GM06990 (cell line): ENCODE measurements around the gene SEC16A.

Experiments used
- DNase-seq: peaks from one replicate; pipeline ENCODE4 v3.0.0-alpha.2; 2011; ENCODE audit not compliant: insufficient read length; ENCODE audit errors: extremely low read depth
- H3K27me3 ChIP-seq: replicated peaks from 2 replicates; pipeline ENCODE4 v1.6.0; 2011; ENCODE audit warnings: low read length; ENCODE audit not compliant: control insufficient read depth, insufficient read depth
- H3K36me3 ChIP-seq: 2 replicates; pipeline ENCODE4 v1.5.1; 2011; ENCODE audit warnings: low read length; ENCODE audit not compliant: control insufficient read depth, insufficient read depth
- H3K4me3 ChIP-seq: replicated peaks from 2 replicates; pipeline ENCODE4 v1.5.1; 2011; ENCODE audit warnings: low read depth, mild to moderate bottlenecking, control low read depth, low read length
- TF ChIP-seq, protein P1 (sequence below): IDR thresholded peaks from 2 replicates; pipeline ENCODE4 v1.5.1; 2011; ENCODE audit warnings: low read length, control low read depth, mild to moderate bottlenecking, inconsistent platforms; ENCODE audit not compliant: insufficient read depth, poor library complexity, severe bottlenecking

SEC16A gene

DNA sequence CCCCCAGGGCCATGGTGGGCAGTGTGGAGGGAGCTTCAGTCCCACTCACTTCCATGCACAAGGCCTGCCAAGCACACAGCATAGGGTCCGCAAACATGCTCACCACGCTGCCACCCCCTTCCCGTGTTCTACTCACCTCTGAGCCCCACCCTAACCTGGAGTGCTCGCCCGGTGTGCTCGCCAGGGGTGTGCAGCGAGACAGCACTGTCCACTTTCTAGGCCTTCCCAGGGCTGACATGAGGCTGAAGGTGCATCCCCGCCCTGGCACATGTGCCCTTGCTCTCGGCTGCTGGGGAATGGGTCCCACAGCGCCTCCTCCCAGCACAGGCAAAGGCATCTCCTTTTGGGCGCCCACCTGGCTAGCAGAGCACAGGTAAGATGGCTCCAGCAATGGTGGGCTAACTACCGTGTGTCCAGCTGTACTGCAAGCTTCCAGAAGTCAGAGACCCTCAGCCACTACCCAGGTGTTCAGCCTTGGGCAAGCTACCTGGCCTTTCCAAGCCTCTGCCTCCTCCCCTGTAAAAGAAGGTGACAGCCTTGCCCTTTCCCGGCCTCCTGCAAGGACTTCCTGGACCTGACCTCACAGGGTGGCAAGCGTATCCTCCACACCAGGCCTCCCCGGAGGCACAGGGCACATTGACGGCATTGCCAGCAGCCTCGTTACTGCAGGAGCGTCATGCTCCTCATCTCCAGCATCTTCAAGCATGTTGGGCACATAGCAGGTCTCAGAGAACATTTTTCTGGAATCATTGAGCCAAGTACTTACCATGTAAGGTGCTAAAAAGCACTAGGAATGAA is 4.2 kb upstream of the SEC16A start:
- Histone ChIP-seq H3K27me3 (no peaks in the 10 kb centered on the region; the same call in 1 of the 2 replicates), H3K4me3 (no peak overlapping the region), H3K36me3 (no peaks in the 10 kb centered on the region)
- TF ChIP-seq, protein P1, sequence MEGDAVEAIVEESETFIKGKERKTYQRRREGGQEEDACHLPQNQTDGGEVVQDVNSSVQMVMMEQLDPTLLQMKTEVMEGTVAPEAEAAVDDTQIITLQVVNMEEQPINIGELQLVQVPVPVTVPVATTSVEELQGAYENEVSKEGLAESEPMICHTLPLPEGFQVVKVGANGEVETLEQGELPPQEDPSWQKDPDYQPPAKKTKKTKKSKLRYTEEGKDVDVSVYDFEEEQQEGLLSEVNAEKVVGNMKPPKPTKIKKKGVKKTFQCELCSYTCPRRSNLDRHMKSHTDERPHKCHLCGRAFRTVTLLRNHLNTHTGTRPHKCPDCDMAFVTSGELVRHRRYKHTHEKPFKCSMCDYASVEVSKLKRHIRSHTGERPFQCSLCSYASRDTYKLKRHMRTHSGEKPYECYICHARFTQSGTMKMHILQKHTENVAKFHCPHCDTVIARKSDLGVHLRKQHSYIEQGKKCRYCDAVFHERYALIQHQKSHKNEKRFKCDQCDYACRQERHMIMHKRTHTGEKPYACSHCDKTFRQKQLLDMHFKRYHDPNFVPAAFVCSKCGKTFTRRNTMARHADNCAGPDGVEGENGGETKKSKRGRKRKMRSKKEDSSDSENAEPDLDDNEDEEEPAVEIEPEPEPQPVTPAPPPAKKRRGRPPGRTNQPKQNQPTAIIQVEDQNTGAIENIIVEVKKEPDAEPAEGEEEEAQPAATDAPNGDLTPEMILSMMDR, result no peak
- DNase-seq, result no peak

DNA sequence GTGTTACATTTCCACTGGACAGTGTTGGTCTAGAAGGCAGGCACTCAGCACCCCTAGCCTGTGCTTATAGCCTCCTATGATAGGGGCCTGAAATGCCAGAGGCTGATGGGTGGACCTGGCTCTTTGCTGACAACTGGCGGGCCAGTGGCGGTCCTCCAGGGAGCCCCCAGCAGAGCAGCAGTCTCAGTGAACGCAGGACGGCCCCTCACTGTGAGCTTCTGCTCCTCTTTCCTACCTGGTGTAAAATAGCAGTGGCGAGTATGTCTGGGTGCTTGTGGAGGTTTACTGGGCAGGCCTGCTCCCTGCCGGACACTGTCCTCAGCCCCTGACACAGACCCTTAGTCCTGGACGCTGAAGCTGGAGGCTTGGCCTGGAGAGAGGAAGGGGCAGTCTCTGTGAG is 3.3 kb upstream of the SEC16A start:
- H3K36me3 ChIP-seq, result no peaks in the 10 kb centered on the region
- TF ChIP-seq, protein P1, result no peak
- no peak overlapping the region for H3K4me3 ChIP-seq

DNA sequence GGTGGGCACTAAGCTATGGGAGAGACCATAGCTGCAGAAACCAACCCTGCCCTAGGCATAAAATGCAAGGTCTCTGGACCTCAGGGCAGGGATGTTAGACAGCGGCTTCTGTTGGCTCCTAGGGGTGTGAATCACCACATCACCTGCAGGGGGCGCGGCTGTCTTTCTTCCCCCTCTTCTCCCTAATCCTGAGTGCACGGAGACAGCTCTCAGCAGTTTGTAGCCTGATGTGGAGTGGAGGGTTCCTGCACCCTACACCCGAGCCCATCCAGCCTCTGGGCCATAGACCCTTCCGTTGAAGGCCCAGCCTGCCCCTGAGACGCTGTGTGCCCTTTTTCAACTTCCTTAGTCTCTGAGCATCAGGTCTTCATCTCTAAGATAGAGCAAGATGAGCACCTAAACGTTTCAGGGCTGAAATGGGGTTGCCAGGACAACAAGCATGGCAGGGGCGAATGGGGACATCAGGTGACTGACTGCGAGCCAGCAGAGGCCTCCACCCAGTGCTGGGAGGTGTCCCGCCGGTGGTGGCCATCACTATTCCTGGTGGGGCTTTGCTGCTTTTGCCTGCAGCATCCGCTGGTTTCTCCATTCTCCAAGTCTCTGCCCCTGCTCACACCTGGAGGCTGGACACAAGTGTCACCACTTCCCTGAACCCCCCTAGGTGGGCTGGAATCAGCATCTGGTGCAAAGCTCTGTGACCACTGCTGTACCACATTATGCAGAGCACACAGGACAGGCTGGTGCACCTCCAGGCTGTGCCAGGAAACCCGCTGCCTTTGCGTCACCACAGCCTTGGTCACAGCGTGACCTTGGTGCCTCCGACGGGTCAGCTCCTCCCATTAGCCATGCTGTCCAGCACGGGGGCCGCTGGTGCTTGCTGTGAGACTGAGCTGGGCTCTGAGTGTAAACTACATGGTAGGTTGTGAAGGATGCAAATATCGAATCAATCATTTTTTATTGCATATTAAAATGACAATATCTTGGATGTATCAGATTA is 2.5 kb upstream of the SEC16A start:
- DNase-seq, result peak; percentile 61
- TF ChIP-seq, protein P1, result peak; percentile 86
- no peaks in the 10 kb centered on the region; the same call in 1 of the 2 replicates for H3K27me3 ChIP-seq
- H3K4me3 ChIP-seq, result no peak overlapping the region
- H3K36me3 ChIP-seq, result no peaks in the 10 kb centered on the region

More for the DNA sequence above, 3.3 kb upstream of the SEC16A start:
- no peaks in the 10 kb centered on the region; the same call in 1 of the 2 replicates for H3K27me3 ChIP-seq
- DNase-seq, result no peak

DNA sequence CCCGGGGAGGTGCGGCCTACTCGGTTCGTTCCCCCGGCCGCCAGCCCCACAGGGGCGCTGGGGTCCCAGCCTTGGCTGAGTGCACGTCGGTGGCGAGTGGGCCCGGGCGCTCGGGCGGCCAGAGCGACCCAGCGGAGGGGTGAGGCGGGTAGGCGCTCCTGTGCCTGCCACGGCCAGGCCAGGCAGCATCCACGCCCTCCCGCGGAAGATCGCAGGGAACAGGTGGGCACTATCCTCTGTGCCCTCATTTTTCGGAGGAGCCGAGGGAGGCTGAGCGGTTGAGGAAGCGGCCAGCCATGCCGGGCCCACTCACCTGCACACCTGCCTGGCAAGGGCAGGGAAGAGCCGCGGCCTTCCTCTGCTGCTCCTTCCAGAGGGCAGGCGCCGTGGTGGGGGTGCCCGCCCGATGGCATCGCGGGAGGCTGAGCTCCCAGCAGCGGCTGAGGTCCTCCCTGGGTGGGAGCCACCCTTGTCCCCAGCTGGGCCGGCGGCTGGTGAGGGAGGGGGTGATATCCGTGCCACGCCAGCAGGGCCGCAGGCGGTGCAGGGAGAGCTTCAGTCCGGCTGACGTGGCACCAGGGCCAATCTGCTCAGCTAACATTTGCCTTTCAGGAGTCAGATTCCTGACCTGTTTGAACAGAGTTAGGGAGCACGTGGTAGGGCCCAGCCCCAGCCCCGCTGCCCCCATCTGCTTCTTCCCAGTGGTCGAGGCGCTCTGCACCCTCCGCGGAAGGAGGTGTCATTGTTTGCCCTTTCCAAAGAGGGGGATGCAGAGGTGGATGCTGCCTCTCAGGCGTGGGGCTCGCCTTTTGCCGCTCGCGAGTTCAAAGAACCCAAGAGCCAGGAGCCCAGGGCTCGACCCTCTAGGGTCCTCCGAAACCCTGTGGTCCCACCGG is 1.6 kb upstream of the SEC16A start:
- peak overlapping the region; percentile 76 for H3K4me3 ChIP-seq
- peak; percentile 38 for DNase-seq
- TF ChIP-seq, protein P1, result no peak
- no peaks in the 10 kb centered on the region; the same call in 1 of the 2 replicates for H3K27me3 ChIP-seq
- peaks cover 4% of the 10 kb centered on the region for H3K36me3 ChIP-seq

DNA sequence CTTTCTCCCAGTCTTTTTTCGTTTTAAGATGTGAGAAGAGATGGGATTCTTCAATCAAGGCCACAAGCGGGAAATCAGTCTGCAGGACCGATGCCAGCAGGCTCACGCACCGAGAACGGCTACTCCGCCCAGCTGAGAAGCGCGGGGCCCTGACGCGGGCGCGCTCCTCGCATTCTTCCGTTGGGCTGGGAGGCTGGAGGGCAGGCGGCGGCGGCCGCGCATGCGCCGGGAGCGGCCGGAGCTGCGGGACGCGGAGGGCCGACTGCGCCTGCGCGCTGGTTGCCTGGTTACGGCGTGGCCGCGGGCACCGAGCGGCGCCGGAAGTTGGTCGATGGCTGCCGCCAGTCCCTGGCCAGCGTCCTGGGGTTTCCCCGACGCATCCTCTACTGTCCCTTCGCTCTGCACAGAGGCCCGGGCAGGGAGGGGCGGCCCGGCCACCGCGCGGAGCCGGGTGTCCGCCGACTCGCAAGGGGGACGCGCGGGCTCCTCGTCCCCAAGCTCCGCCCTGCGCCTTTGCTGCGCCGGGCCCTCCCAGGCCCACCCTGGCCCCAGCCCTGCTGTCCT is 831 bp upstream of the SEC16A start:
- TF ChIP-seq, protein P1, result no peak
- peak; percentile 93 for DNase-seq
- Histone ChIP-seq H3K27me3 (no peaks in the 10 kb centered on the region; the same call in 1 of the 2 replicates), H3K36me3 (peaks cover 4% of the 10 kb centered on the region), H3K4me3 (peak overlapping the region; percentile 76)
